GM21619 (cell line): ENCODE measurements around the gene NUCKS1.
"Not testable (repeated sequence)": the region's sequence is repeated elsewhere in the genome, so short reads cannot be mapped to it uniquely, and the experiment has no call there.

Experiments used
- ATAC-seq: cut with Tn5 transposase; IDR thresholded peaks from one replicate; pipeline ENCODE4 v1.9.1; 2021; ENCODE audit not compliant: unreplicated experiment

The NUCKS1 gene

DNA sequence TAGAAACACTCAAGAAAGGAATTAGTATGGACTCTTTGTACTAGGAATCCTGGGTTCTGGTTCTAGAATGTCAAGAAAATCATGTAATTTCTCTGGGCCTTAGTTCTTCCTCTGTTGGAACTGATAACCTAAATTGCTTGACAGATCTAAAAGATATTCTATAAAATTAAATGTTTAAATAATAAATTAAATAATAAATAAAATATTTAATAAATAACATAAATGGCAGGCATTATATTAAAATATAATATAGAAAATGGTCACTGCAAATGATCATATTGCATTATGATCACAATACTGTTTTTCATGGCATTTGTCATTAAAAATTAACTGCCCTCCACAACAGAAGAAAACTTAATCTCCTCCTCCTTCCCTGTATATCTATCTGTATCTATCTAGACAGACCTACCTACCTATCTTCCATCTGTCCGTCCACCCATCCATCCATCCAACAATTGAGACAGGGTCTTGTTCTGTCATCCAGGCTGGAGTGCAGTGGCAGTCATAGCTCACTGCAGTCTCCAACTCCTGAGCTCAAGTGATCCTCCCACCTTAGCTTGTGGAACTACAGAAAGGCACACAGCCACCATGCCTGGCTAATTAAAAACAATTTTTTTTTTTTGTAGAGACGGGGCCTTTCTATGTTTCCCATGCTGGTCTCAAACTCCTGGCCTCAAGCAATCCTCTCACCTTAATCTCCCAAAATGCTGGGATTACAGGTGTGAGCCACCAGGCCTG lies 16.4 kb downstream of the NUCKS1 start:
- no peak for ATAC-seq

GRCh38 chr1:205729945-205730610 lies 19.9 kb downstream of the NUCKS1 start:
- ATAC-seq = no peak

DNA sequence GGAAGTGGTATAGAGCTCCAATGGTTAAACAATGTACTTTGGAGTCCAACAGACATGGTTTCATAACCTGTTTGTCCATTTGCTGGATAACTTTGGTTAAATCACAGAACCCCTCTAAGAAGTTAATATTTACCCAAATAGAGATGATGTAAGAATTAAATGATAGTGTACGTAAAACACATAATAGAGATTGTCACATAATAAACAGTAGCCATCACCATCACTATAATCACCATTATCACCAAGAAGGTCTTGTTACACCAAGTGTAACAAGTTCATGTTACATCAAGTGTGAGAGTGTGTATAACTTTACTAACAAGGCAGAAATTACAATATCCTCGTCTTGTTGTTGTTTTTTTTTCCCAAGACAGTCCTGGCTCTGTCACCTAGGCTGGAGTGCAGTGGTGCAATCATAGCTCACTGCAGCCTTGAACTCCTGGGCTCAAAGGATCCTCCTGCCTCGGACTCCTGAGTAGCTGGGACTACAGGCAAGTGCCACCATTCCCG lies 23.3 kb downstream of the NUCKS1 start:
- no peak for ATAC-seq

DNA sequence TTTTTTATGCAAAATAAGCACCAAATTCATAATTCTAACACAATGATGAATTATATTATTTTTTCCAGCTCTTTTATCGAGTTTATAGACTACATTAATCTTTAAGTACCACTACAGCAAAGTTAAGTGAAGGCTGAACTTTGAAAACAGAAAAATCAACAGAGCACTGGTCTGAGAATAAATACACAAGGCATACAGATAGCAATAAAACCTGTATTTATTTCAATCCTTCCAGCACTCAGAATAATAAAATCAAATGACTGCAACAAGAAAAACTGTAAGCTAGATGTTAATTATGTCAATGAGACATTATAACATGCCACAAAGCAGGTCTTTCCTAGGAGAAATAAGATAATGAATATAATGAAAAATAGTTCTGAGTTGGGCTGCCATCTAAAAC lies 24.5 kb downstream of the NUCKS1 start:
- no peak for ATAC-seq

GRCh38 chr1:205720740-205721139 lies 29.2 kb downstream of the NUCKS1 start:
- ATAC-seq = not testable (repeated sequence)

DNA sequence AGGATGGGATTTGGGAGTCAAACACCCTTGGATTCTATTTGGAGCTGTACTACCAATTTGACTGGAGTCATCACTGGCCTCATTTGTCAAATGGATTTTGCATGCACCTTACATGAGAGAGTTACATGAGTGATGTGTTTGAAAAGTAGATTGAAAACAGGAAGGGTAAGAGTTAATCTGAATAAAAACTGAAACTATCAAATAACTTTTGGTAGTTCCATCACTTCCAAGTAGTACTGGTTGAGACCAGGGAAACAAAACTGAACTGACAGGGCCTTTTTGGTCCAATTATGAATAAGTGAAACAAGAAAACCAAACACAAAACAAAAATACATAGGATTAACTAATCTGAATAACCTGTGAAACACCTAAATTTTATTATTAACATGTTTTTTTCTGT lies 30.2 kb downstream of the NUCKS1 start:
- no peak for ATAC-seq

DNA sequence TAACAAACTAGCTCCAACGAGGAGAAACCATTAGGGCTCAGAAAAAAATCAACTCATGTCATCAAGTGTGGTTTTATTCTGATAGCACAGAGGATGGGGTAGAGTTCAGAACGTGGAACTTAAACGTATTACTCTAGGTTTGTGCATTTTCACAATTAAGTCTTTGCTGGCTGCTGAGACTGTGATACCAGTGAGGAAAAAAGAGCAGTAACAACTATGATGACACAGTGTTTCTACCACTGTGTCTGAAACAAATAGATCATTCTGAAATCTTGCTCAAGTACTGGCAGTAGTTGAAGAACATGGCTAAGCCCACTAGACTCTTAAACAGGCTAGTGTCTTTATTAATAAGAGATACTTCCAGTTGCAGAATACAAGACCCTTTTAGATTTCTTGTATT lies 31.0 kb downstream of the NUCKS1 start:
- no peak for ATAC-seq

- ATAC-seq = no peak
These were observed 33.4 kb downstream of the NUCKS1 start for GRCh38 chr1:205716371-205717132.

DNA sequence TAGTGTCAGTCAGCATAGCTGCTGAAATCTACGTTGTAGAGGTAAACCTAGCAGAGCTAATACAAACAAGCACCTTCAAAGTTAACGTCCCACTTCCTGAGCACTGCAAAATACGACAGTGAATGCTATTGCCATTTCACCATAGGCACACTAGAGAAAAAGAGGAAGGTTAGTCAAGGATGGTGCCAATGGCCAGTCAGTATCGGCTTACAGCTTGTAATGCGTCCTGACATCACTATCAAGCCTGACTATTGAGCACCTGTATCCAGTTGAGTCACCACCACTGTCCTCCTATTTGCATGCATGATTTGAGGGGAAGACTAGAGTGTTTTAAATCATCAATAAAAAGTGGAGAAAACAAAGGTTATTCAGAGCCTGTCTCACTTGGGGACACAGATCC lies 34.4 kb downstream of the NUCKS1 start:
- ATAC-seq = no peak

GRCh38 chr1:205714906-205715246 lies 35.1 kb downstream of the NUCKS1 start:
- ATAC-seq = no peak

DNA sequence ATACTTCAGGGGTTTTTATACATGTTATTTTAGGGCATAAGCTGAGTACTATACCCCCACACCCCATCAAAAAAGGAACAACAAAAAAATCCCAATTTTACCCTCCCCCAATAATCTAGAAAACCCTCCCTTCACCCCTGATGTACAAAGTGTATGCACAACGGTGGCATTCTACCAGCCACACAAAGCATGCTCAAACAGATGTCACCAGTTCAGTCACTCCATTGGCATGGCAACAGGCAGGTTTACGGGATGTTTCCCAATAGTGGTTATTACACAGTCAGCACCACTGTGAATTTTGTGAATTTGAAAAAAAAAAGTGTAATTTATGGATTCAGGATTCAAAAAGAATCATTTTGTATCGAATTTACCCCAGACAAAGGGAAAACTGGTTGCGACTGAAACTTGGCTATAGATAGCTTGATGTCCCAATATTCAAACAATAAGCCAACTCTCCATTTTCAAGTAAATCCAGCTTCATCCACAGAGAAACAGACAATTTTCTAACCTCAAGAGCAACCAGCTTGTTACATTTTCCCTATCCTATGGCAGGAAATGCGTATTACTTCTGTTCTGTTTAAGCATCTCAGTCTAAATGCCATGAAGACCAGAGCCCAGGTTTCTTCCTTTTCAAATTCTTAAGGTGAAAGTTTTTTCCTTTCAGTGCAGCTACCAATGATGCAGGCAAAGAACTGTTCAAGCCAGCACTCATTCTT lies 35.6 kb downstream of the NUCKS1 start:
- no peak for ATAC-seq

GRCh38 chr1:205711105-205712048 lies 38.6 kb downstream of the NUCKS1 start:
- ATAC-seq = no peak

DNA sequence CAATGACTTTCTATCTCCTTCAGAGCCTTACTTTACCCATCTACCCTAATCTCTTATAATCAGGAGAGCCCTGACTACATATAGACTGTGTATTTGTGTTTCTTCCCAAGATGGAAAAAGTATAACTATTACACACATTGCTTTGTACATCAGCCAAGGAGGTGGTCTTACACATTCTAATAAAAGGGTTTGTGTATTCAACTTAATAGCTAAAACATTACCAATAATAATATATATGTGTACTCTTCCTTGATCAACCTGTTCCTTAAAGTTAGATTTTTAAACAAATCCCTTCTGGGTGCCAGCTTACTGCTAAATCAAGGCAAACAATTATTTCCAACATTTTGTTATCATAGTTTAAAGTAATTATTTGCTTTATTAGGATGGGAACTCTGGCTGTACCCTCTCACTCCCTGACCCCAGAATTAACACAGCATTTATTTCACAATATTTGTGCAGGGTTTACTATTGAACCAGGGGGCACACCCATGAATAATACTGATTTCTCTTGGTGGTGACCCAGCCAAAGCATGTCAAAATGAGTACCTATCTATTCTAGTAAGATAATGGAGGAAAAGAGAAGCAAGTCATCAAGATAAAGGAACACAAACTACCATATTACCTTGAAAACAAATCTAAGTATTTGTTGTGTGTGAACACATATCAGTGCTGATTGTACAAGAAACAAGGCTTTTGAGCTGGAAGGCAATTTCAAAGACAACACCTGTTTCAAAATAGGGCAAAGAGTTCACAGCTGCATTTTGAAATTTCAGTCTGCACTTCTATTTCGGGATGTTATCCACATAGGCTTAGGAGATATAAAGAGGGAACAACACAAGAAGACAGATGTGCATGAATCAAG lies 39.5 kb downstream of the NUCKS1 start:
- ATAC-seq = no peak

- no peak for ATAC-seq
These were observed 40.3 kb downstream of the NUCKS1 start for GRCh38 chr1:205709640-205710039.

DNA sequence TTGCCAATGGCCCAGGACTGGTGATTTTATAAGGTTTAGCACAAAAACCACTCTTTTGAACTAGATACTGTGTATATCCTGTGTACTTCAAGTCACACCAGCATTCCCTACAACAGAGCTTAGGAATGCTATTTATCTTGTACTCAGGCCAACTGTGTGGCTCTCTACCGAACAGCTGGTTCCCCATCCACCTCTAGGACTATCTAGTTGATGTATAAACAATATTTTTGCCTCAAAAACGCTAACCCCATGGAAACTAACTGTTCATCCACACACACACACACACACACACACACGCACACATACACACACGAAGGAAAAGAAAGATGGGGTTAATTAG lies 41.0 kb downstream of the NUCKS1 start:
- no peak for ATAC-seq

DNA sequence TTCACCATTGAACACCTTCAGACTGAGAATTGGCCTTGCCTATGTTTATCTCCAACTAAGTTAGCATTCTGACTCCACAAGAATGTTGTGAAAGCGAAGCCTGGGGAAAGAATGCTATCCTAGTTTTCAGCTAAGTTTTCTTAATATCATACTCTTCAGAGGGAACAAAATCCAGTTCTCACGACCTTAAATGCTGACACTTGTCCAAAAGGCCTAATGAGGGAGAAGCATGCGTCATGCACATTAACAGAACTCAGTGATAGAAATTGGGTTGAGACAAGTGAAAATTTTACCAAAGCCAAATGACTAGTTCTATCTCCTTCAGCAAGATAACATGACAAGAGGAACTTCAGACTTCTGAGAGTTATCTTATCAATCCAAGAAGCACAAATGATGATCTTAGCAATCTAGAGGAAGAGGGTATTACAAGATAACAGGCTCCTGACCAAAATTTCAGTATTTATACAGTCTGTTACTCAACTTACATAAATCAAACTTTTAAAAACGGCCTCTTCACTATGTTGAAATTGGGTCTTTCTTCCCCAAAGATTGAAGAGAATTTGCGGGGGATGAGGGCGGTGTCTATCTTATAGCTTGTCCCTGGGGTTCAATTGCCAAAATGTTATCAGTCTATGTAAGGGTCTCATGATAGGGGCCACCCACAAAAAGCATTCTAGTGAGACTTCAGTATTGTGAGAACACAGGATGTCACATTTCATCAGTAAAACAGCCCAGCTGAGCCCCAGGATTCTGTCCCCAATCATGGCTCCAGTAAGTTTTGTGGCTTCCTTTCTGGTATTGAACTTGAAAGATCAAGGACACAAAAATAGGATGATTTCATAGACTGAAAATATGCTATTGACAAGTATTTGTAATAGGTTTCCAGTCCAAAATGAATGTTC lies 43.1 kb downstream of the NUCKS1 start:
- ATAC-seq = no peak

- no peak for ATAC-seq
These were observed 45.1 kb downstream of the NUCKS1 start for GRCh38 chr1:205704903-205705302.

DNA sequence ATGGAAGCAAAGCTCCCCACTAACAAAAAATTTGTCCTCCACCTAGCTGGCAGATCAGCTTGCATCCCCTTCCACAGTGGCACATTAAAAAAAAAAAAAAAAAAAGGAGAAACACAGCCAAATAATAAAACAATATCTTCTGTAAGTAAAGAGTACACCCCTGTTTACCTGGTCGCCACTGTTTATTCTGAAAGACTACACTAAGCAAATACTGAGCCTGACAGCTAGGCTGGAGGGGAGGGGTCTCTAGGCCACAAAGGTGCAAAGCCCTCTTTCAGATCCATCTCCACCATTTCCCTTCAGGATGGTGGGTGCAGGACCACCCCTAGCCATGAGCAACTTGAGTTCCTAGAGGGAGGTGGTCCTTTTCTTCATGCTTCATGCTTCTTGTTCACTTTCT lies 46.9 kb downstream of the NUCKS1 start:
- no peak for ATAC-seq
